NCI-H2107 treated with DMSO at 0.1 percent for 48 hours (cell line): ENCODE measurements around the gene ZNF688.
"Not testable (repeated sequence)": the region's sequence is repeated elsewhere in the genome, so short reads cannot be mapped to it uniquely, and the experiment has no call there.

Source experiments
- DNase-seq: peaks from one replicate; lab custom pipeline; 2025; ENCODE audit not compliant: unreplicated experiment; lab: John Stamatoyannopoulos, UW

The ZNF688 gene

DNA sequence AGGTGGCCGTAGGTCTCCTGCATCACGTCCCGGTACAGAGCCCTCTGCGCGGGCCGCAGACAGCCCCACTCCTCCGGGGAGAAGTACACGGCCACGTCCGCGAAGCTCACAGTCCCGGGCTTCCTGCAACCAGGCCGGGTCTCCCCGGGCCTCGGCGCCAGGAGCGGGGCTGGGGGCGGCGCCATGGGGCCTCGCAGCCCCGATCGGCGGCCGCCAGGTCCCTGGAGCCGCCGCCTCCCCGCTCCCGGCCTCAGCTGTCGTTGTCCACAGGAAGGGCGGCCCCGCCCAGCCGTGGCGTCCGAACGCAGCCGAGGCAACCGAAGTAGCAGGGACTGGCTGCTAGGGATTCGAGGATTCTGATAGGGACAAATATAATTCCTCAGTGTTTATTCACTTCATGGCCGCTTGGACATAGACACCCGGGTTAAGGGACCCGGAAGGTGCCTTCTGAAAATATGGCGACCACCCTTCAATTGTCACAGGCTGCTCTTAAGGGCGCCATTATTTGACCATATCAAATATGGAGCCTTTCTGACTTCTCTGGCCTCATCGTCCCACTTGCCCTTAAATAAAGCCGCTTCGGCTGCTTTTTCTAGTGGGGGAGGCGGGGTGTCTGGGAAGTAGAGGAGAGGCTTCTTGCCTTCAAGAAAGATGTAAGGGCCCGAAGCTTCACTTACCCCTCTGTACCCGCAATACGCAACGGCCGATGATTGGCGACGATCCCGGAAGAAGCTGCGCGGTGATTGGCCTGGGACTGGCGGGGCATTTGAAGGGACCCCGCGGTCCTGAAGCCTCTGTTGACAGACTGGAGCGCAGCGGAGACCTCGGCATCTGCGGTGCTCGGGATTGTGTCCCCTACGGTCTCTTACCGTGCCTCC is at the start of gene ZNF688:
ZNF688 (minus strand) TSS at position 270 of the 878 bp plus-strand sequence; CDS start at position 185, 85 bp downstream.
- peak; percentile 94 for DNase-seq

DNA sequence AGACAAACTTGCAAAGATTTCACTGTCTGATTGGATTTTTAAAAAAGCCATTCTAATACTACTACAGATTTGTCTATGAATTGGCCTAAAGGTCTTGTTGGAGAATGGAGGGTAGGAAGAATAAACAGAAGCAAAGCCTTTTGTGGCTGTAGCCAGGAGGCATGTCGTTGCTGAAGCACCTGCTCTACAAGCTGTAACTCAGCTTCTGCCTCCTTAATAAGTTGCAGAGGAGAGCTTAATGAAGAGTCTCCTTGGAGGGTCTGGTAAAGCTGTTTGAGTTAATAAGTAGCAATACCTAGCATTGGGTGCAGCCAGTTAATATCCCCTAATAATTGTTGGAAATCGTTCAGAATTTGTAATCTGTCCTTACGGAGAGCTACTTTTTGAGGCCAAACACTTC is 48.7 kb upstream of the ZNF688 start:
- DNase-seq, result no peak

DNA sequence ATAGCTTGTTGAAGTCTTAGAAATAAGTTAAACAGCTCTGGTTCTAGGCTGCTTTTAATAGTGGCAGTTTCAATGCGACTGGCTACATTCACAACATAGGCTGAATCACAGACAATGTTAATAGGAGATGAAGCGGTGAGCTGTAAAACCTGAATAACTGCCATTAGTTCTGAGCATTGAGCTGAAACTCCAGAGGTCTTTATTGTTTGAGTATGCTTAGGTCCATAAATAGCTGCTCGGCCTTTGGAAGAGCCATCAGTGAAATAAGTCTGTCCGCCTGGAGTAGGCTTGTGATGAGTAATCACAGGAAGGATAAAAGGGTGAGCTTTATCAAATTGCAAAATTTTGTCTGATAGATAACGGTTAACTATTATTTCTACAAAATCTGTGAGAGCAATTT is 48.1 kb upstream of the ZNF688 start:
- DNase-seq, result no peak

- DNase-seq, result no peak
Observed at GRCh38 chr16:30619202-30619601, 47.7 kb upstream of the ZNF688 start.

GRCh38 chr16:30615358-30616091 is 44.0 kb upstream of the ZNF688 start:
- DNase-seq, result no peak

DNA sequence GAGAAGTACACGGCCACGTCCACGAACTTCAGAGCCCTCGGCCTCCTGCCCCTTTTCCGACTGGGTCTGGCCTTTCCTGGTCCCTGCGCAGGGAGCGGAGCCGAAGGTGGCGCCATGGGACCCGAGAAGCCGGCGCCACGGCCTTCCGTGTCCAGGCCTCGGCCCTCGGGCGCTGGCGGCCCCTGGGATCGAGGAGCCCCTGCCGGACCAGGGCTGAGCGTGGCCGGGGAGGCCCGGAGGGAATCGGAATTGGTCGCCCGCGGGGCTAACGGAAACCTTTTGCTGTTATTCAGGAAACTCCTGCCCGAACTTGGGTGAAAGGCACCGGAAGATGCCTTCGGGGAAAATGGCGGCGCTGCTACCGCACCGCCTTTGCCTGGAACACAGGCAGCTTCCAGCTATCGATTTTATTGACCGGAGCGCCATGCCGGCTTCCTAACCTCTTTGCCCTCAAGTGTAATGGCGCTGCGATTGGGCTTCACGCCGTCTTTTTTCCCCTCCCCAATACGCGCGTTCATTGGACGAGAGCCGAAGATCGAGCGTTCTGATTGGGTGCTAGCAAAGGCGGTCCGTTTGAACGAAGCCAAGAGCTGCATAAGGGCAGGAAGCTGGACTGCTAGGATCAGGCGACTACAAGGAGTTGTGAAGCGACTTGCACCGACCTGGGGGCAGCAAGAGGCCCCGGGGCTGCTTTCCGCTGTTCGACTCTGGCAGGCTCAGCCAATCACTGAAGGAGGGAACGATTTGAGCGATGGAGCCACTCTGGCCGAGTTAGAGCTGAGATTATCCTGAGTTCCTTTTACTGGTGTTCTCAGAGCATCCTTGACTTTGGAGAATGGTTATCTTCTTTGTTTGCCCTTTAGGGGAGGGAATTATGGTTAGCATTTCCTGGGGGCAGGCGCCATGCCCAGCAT is 38.7 kb upstream of the ZNF688 start, which contains the start of gene ZNF689:
ZNF689 (minus strand) TSS at position 464 of the 914 bp plus-strand sequence; CDS start at position 116, 348 bp downstream.
- DNase-seq, result peak; percentile 93

GRCh38 chr16:30609002-30609925 is 37.8 kb upstream of the ZNF688 start:
- peak; percentile 12 for DNase-seq

DNA sequence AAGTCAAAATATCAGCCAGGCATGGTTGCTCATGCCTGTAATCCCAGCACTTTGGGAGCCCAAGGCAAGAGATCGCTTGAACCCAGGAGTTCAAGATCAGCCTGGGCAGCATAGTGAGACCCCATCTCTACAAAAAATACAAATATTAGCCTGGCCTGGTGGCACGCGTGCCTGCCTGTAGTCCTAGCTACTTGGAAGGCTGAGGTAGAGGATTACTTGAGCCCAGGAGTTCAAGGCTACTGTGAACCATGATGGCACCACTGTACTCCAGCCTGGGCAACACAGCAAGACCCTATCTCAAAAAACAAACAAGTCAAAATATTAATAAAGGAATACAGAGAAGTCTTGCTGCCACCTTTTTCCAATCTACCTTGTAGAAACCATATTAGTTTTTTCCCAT is 34.5 kb upstream of the ZNF688 start:
- DNase-seq, result no peak

DNA sequence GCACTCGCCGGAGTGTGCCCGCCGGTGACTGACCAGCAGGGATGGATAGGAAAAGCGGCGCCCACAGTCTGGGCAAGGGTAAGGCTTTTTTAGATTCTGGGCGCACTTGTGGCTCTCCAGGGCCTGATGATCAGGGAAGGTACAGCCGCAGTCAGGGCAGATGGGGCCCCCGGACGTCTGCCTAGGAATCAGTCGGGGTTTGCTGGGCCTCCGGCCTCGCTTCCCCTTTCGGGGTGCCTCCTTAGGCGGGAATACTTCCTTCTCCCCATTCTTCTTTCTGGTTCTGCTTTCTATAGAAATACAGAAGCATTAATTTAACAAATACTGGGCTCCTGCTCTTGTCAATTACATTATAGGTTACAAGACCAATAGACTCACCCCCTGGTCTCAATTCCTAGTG is 33.6 kb upstream of the ZNF688 start:
- no peak for DNase-seq

GRCh38 chr16:30604316-30604947 is 32.9 kb upstream of the ZNF688 start:
- no peak for DNase-seq

DNA sequence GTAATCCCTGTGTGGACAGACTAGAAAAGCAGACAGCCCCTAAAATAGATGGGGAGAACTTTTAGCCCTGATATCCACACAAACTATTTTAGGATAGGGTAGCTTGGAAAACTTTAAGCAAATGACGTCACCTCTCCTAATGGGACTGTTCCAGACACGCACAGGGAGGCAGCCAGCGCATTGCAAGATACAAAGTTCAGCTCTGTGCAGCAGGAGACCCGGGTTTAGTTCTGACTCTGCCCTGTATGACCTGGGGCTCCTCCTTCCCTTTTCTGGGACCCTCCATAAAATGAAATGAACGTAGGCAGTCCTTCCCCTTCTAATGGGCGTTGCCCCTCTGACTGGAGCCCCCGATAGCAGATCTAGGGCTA is 32.4 kb upstream of the ZNF688 start:
- DNase-seq, result no peak

GRCh38 chr16:30602616-30603277 is 31.2 kb upstream of the ZNF688 start:
- no peak for DNase-seq

GRCh38 chr16:30601966-30602365 is 30.5 kb upstream of the ZNF688 start:
- DNase-seq, result no peak

DNA sequence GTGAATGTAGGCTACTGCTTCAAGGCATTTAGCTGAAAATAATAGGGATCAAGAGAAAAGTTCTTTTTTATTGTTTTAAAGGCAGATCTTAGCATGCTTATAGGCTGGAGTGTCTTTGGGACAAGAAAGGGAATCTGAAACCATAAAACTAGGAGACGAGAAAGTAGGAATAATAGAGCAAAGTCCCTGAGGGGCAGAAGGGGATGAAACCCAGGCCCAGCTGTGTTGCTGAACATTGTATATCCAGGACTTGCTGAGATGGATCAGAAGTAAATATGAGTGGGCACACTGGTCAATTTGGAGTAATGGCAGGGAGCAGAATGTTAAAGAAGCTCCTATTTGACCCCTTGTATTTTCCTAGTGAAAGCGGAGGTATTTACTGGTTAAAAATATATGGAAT is 29.4 kb upstream of the ZNF688 start:
- DNase-seq, result no peak

GRCh38 chr16:30600215-30600614 is 28.7 kb upstream of the ZNF688 start:
- no peak for DNase-seq

DNA sequence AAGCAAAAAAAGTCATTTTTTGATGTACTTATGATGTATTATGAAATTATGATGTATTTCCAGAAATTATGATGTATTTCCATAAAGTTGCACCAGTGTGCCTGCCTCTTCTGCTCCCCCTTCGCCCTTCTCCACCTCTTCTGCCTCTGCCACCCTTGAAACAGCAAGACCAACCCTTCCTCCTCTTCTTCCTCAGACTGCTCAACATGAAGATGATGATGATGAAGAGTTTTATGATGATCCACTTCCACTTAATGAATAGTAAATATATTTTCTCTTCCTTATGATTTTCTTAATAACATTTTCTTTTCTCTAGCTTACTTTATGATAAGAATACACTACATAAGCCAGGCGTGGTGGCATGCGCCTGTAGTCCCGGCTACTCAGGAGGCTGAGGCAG is 21.4 kb upstream of the ZNF688 start:
- DNase-seq, result no peak

GRCh38 chr16:30590869-30591268 is 19.4 kb upstream of the ZNF688 start:
- not testable (repeated sequence) for DNase-seq

- not testable (repeated sequence) for DNase-seq
Observed at GRCh38 chr16:30589582-30589981, 18.1 kb upstream of the ZNF688 start.

DNA sequence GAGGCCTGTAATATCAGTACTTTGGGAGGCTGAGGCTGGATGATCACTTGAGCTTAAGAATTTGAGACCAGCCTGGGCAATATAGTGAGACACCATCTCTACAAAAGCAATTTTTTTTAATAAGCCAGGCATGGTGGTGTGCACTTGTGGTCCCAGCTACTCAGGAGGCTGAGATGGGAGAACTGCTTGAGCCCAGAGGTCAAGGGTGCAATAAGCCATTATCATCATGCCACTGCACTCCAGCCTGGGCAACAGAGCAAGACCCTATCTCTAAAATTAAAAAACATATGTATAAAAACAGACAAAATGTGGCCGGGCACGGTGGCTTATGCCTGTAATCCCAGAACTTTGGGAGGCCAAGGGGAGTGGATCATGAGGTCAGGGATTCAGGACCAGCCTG is 17.1 kb upstream of the ZNF688 start:
- DNase-seq, result no peak
